HUDEP-2 (cell line): ENCODE measurements around the gene SNX3.
A peak's percentile ranks its signal among the peaks of the same experiment; 100 is the strongest.

Experiments used
- DNase-seq, 76 experiments: peaks; one replicate each; lab custom pipeline; 2025; ENCODE audit not compliant: unreplicated experiment in 76 of 76; lab: John Stamatoyannopoulos, UW

The SNX3 gene

DNA sequence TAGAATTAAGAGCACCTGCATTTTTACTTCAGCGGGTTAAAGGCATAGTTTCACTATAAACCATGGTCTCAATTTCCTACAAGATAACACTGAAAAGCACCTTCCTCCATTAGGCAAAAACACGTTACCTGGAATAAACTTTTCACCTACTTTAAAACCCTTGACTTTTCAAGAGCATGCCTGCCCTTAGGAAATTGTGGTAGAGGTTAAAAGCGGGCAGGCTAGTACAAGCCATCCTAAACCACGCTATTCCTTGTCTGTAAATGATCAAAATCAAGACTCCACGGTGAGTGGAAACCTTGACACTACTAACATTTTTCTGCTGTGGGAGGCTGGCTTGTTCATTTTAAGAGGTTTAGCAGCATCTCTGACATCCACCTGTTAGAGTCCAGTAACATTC lies 51.1 kb downstream of the SNX3 start:
- no peak for DNase-seq

DNA sequence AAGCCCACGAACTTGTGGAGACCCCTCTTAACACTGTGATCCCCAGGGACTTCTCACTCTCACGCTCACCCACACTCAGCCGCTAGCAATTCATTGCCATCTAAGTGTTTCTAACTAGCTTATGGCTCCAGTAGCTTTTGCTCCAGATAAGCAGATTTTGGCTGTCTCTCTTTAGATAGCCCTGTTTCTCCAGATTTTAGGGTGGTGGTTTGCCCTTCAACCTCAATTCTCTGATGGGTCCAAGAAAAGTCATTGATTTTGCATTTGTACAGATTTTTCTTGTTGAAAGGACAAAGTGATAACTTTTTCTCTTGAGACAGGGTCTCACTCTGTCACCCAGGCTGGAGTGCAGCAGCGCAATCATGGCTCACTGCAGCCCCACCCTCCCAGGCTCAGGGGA lies 53.8 kb downstream of the SNX3 start:
- peak in 1 of 76 experiments; percentile 7 for DNase-seq

DNA sequence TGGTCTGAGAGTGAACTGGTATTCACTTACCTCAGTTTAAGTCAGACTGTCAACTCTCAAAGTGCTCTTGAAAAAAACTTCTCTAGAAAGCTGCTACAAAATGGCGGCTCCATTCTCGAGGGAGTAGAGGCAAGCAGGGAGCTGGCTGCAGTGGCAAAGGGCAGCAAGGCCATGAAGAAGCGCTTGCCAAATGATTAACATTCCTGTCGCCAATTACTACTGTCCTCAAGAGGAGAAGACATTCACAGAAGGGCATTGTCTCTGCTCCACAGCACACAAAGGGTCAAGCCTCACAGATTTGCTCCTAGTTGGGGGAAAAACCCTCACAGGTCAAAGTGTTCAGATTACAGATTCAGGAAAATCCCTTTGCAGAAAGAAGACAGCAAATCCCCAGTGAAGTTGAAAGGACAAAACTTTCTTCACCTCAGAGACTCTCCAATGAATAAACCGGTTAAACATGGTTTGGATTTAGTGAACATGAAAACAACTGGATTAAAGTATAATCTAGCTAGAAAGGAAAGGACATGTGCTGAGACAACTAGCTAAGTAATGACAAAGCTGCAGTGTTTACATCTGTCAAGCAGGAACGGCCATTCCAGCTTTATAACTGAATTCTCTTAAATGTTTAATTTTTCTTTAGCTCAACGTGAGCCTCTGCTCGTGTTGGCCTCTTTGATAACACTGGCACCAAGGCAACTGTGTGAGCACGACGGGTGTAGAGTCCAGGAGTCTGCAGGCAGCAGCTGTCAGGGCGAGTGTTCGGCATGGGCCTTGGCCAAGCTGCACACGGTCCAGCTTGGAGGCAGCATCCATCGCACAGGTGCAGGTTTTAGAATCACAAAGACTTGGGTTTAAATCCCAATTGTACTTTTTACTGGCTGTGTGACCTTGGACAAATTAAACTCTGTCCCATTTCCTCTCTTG lies 57.4 kb downstream of the SNX3 start:
- DNase-seq, result no peak

DNA sequence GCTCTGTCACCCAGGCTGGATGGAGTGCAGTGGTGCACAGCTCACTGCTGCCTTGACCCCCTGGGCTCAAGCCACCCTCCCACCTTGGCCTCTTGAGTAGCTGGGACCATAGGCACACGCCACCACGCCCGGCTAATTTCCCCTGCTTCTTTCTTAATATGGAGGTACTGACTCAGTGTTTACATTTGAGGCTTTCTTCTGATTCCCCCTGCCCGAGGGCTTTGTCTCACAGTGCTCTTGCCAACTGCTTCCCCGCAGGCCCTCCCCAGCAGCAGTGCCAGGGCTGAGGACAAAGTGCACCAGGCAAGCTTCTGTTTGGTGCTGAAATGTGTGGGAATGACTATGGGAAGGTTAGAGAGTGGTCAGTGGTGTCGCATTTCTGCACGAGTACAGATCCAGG lies 60.2 kb downstream of the SNX3 start:
- DNase-seq, result no peak

DNA sequence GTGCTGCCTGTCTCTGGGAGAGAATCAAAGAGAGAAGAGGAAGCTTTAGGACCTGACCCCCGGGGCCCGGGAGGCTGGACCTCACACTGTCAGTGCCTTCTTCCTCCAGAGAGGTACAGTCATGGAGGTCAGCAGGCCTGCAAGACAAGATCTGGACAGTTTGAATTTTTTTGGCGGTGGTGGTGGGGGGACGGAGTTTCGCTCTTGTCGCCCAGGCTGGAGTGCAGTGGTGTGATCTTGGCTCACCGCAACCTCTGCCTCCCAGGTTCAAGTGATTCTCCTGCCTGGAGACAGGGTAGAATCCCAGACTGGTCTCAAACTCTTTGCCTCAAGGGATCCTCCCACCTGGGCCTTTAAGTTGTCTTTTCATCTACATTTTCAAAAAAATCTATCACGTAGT lies 60.7 kb downstream of the SNX3 start:
- DNase-seq, result no peak

DNA sequence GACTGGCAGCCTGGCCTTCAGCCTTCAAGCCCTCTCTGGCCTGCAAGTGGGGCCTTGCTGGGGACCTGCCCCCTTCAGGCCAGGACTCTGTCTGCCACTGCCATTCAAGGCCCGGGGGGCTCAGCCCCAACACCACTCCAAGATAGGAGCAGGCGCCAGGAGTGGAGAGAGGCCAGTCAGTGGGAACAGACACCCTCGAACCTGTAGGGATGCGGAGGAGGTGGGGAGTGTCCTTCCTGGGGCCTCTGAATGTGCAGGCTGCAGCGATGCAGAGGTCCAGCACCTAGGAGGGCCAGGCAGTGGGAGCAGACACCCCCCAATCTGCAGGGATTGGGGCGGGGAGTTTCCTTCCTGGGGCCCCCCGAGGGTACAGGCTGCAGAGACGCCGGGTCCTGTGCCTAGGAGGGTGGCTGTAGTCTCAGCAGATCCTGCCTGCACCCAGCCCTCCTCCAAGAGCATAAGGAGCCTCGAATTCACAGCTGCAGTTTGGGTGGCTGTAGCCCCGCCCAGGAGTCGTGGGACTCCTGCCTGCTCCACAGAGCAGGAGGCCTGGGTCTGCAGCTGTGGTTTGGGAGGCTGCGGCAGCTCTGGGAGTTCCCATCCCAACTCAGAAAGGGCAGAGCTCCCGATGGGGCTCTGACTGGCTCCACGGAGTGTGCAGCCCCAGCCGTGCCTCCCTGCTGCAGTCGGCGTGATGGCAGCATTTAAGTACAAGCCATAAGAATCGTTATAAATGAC lies 61.9 kb downstream of the SNX3 start:
- DNase-seq, result no peak

DNA sequence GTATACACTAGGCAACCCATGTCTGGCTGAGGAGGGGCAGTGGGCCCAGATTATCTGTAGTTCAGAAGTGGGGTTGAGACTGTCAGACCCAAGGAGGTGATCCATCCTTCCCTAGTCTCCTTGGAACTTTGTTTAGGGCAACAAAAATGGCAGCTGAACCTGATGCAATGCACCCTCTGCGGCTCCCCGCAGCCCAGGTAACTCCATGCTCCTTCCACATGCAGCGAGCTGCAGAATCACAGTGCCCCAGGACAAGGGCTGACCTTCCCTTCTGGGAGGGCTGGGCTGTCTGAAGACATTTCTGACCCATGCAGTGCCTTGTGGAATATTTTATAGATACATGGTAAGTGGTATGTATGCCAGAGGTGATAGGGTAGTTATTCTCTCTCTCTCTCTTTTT lies 65.6 kb downstream of the SNX3 start:
- DNase-seq, result no peak

DNA sequence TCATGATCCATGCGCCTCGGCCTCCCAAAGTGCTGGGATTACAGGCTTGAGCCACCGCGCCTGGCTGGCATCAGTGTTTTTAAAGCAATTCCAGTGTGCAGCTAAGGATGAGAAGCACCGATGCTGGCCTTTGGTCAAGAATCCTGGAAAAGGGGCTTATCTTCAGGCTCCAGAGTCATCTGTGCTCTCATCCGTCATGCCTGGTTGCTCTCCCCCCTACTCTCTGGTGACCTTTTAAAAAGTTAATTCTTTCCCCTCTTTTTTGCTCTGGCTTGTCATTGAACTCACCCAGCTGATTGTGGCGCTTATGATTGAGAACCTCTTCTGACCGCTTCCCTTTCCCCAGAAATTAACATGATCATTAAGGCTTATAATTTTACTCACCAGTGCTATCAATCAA lies 66.3 kb downstream of the SNX3 start:
- DNase-seq, result no peak

DNA sequence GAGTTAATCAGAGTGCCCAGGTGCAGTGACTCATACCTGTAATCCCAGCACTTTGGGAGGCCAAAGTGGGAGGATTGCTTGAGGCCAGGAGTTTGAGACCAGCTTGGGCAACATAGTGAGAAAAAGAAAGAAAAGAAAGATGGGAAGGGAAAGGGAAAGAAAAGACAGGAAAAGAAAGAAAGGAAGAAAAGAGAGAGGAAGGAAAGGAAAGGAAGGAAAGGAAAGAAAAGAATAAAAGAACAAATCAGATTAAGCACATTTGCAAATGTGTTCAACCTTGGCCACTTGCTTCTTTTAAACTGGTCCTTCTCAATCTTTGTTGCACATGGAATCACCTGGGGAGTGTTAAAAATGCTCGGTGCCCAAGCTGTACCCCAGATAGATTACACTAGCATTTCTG lies 67.0 kb downstream of the SNX3 start:
- no peak for DNase-seq

DNA sequence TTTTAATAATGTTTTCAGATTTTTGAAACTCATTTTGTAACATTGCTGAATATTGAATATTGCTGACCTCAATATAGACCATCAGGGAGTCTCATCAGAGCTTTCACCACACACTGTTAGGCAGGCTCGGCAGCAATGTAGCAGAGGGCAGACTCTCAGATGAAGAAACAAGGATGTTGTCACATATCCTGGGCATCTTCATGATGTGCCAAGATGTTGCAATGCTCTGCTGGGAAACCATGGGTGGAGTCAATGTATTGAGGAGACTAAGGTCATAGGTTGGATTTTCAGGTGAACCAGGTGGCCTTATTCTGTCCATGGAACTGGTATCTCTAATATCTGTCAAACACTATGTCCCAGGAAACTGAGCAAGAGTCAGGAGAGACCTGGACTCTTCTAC lies 67.7 kb downstream of the SNX3 start:
- no peak for DNase-seq

DNA sequence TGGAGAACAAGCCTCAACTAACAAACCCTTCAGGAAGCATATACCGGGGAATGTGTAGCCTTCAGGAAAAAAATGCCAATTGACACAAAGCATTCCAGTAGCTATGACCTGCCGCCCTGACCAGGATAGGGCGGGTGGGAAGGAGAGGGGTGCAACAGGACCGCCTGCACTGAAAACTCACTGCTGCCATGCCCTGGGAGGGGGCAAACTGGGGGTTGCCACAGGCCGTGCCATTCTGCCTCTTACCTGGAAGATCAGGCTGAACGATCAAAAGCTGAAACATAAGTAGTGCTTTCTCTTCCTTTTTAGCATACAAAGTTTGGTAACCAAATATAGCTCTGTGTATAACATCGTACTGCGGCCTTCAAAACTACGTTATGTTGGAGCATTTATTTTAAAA lies 73.3 kb downstream of the SNX3 start:
- DNase-seq, result no peak

DNA sequence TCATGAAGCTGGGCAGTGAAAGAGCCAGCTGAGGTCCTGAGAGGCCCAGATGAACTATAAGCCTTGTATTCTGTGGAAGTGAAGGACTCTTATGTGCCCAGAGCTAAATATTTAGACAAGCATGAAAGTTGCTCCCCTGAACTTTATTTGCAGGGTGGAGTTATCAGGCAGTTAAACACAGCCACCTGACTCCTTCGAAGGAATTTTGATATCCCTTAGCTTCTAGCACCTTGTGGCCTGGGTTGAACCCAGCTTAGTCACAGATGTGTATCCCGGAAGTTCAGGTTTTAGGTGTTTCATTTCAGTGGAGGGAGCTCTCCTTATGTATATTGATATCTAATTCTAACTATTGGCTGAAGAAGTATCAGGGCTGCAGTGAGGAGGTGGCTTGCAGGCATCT lies 74.6 kb downstream of the SNX3 start:
- no peak for DNase-seq

DNA sequence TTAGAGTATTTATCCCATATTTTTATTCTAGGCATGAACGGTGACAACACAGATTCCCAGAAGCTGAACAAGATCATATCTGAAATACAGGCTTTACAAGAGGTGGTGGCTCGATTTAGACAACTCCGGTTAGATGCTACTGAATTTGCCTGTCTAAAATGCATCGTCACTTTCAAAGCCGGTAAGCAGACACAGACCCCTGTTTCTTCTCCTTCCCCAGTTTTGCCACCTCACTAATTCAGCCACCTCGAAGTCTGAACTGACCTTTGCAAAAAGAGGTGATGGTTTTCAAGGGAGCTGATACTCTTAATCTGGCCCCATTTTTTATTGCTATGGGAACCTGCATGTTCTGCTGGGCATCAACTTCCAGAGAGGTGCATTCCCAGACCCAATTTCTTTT lies 80.1 kb downstream of the SNX3 start:
- no peak for DNase-seq

DNA sequence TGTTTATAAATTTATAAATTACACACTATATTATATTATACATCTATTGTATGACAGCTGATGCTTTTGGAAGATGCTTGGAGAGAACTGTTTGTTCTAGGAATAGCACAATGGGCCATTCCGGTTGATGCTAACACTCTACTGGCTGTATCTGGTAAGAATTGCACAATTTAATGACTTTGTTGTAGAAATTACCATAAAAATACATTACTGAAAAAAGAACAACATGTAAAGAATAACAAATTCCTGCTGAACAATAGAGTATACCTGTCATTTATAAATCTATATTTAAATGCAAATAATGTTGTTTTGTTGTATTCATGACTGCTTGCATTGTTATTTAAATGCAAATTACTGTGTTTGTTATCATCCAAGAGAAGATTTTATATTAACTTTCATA lies 80.6 kb downstream of the SNX3 start:
- no peak for DNase-seq

DNA sequence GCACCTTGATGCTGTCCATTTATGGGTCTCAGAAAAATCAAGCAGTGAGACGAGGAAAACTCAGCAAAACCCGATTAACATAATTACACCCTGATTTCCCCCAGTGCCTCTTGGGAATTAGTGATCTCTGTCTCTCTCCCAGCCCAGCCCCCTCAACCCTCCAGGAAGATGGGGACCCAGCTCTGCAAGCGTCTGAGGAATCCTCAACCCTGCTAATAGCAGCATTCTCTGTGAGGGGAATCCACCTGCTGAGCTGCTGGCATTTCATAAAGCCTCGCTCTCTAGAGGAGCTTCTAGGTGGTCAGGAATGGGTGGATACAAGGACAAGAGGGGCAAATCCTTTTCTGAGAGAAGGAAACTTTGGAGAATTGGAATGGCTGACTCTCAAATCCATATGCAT lies 81.1 kb downstream of the SNX3 start:
- no peak for DNase-seq

DNA sequence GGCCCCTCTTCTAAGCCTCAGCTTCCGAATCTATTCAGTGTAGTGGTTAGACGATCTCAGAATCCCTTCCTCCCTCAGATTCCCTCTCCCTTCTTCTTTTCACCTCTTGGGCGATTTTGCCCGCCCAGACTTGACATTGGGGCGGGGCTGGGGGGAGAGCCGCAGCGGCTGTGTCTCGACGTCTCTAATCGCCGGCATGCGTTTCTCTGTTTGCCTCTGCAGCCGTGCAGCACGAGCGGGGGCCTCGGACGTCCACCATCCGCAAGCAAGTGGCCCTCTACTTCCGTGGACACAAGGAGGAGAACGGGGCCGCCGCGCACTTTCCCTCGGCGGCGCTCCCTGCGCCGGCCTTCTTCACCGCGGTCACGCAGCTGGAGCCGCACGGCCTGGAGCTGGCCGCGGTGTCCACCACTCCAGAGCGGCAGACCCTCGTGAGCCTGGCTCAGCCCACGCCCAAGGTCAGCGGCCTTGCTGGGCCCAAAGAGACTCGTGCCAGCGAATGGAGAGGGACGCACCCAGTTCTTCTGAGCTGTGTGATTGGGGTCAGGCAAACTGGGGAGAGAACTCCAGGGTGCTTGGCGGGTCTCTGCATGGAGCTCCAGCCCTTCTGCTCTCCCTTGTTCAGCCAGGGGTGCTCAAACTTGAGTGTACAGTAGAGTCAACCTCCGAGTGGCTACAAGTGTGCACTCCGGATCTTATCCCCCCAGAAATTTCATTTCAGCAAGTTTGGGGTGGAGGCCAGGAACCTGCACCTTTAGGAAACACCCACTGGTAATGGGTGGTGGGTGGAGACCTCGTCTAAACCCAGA lies 84.4 kb downstream of the SNX3 start:
- no peak for DNase-seq

DNA sequence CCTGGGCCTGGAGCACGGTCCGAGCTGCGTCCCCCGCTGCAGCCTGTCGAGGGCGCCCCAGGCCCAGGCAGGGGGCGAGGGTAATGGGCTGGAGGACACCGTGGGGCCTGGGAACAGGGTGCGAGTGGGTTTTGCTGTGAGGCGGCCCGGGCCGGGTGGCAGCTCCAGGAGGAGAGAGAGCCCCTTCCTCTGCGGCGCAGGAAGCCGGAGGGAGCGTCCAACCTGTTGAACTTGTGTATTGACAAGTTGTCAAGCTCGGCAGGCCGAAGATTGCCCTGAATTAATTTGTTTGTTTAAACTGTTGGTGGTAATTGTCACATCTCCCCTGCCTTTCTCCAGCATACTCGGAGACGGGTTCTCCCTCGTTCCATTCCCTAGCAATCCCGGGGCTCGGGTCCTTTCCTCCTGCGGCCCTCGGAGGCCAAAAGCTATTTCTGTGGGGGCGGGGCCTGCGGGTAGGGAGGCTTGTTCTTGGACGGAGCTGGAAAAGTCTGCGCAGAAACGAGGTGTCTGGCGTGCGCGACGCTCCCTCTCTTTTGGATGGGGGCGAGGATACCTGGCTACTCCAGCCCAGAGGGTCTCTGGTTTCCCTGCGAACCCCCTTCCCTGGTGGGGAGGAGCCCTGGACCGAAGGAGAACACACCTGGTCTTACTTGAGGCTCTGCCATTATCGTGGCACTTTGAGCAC lies 85.1 kb downstream of the SNX3 start:
- DNase-seq, result peak in 8 of 76 experiments; percentile 11 to 50 (median 17)

DNA sequence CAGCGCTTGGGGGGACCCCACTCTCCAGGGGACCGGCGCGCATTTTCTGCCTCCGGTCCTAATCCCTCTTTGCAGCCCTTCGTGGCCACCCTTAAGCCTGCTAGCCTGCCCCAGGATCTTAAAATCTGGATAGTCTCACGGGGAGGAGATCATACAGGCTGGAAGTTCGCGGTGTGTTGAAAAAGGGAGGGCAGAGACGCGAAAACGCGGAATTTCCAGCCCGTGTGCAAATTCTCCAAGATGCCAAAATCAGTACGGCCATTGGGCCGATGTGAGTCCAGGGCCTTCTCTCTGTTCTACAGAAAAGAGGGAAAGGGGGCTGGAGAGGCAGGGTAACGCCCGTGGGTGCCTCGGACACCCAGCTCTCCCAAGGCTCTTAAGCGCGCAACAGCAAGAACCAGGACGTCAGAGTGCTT lies 85.7 kb downstream of the SNX3 start:
- DNase-seq, result no peak

DNA sequence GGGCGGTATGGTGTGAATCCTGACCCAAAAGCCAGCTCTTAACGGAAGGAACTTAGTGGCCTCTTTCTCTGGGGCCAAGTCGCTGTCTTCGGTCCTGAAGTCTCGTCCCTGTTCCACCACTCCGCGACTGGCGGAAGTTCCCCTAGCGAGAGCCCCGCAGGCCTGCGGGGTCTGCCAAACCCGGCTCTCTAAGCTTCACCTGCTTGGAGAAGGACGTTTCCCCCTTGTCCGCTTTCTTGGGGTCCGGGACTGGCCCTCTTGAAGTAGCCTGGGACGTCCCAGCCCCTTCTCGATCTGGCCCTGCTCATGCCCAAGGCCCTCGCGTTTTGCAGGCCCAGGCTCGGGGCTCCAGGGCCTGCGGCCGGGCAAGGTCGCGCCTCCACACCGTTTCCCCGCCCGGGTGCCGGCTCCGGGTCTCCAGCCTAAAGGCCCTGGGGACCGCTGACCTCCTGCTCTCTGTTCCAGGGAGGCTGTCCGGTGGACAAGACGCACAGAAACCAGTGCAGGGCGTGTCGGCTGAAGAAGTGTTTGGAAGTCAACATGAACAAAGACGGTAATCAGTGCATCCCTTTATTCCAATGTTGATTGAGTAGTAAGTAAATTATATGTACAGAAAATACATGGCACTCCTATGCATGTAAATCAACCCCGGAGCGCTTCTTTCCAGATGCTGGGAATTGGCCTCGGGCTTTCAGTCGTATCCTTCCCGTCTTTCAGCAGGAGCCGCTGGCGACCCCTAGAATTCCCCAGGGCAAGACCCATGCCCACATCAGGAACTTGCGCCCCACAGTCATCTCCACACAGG lies 86.3 kb downstream of the SNX3 start:
- peak in 25 of 76 experiments; percentile 18 to 58 (median 30) for DNase-seq
